Mucosa of descending colon (tissue), 3 donors: ENCODE results near the gene GBP4. TPM values are rescaled to one million over a fixed set of nuclear protein-coding genes. Genes with fewer than 3 reads are reported as not detected.

ENCODE experiments used
- ATAC-seq: fragments of 200-7000 bp; cut with Tn5 transposase; one replicate; pipeline ENCODE4 v1.9.1; 2020; ENCODE audit warnings: mild to moderate bottlenecking, moderate library complexity
- DNase-seq, 3 donors: peaks; one replicate each; pipeline ENCODE4 v3.0.0-alpha.2; 2020
- H3K36me3 ChIP-seq: fragments of 200-600 bp; one replicate; pipeline ENCODE4 v1.8.0; 2021; ENCODE audit warnings: low read depth, mild to moderate bottlenecking
- H3K4me1 ChIP-seq: fragments of 200-600 bp; one replicate; pipeline ENCODE4 v1.8.0; 2021; ENCODE audit warnings: low read depth, mild to moderate bottlenecking
- H3K4me3 ChIP-seq: fragments of 200-600 bp; one replicate; pipeline ENCODE4 v1.8.0; 2021; ENCODE audit warnings: mild to moderate bottlenecking
- H3K9me3 ChIP-seq: fragments of 200-600 bp; one replicate; pipeline ENCODE4 v1.8.0; 2021; ENCODE audit warnings: mild to moderate bottlenecking
- CTCF ChIP-seq: fragments of 200-600 bp; IDR thresholded peaks from one replicate; pipeline ENCODE4 v1.8.0; 2022; ENCODE audit warnings: antibody characterized with exemption, mild to moderate bottlenecking
- intact Hi-C, 2 donors: fragments of 100-400 bp; cut with DNase I in 1 of 2; cut with micrococcal nuclease in 1 of 2; formaldehyde crosslinking; loops; one replicate each; pipeline versions ENCODE4 v1.11.0 to v1.11.1; 2022; cut with DNase I, micrococcal nuclease
- total RNA-seq, 3 donors: library from RNA; stranded (reverse); fragmentation: NEBNext Ultra II Directional in 2 of 3; extraction: Animal tissue kit (Norgen Biotek cat#: 25700) in 2 of 3; gene quantifications; one replicate each; pipeline versions ENCODE4 v1.2.1 to v1.2.4, GENCODE V29; 2021 to 2023
- donor health status: DM: no; HTN: no; CAD: no; lungs with moderate emphysema.
- donor health status: DM: no; HTN: no; CAD: no.
- donor health status: DM: no; HTN: yes; CAD: no.

The GBP4 gene
- total RNA-seq, 3 donors from 2014 or later = 2.6 to 7.9 (median 7.5) TPM

DNA sequence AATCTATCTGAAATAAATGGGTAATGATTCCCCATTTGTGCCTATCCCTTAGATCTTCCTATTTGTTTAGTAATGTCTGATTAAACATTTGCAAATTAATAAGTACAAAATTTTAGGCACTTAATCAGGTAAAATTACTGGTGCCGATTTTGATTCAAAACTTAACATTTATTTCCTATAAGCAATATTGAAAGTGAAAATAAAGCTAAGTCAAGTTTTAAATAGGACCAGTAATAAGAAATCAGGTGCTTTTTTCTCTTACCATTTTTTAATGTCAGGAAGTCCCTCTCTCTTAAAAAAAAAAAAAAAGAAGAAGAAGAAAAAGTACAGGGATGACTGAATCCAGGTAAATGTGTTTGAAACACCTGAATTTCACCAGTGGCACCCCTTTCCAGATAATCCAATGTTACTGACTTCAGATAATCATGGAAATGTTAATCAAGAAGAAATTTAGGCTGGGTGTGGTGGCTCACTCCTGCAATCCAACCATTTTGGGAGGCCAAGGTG lies 836 bp upstream of the GBP4 start:
- TF ChIP-seq CTCF = no peak
- no peak for DNase-seq
- intact Hi-C loops = no loop called here
- Histone ChIP-seq H3K36me3 (no peaks in the 10 kb centered on the region), H3K4me1 (no peaks in the 10 kb centered on the region), H3K9me3 (no peaks in the 10 kb centered on the region), H3K4me3 (no peak overlapping the region)
- ATAC-seq = no peak

DNA sequence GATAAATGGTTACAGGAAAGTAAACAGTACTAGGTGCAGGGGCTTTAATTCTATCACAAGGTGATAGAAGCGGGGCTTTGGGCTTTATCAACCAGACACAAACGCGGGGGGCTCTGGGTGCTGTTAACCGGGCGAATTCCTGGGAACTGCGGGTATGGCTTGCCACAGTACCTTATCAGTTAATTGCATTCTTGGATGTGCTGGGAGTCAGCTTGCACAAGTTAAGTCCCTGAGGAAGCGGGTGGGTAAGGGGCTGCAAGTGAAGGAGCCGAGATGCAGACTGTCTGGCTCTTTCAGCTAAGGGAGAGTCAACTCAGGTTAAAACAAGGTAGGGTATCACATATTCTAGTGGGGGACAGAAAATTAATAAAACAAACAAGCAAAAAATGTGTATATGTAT lies 661 bp downstream of the GBP4 start:
- intact Hi-C loops = no loop called here
- Histone ChIP-seq H3K4me1 (no peaks in the 10 kb centered on the region), H3K9me3 (no peaks in the 10 kb centered on the region), H3K36me3 (no peaks in the 10 kb centered on the region), H3K4me3 (no peak overlapping the region)
- ATAC-seq (peak; percentile 5), DNase-seq (no peak)
- no peak for TF ChIP-seq CTCF

GRCh38 chr1:89195476-89195875 lies 3.3 kb downstream of the GBP4 start:
- no peak for DNase-seq
- no peak for TF ChIP-seq CTCF
- H3K4me1 ChIP-seq = no peaks in the 10 kb centered on the region
- no peaks in the 10 kb centered on the region for H3K9me3 ChIP-seq
- no peaks in the 10 kb centered on the region for H3K36me3 ChIP-seq
- no peak overlapping the region for H3K4me3 ChIP-seq
- ATAC-seq = no peak
- intact Hi-C loops = no loop called here

GRCh38 chr1:89191314-89191713 lies 7.4 kb downstream of the GBP4 start:
- Histone ChIP-seq H3K4me1 (no peaks in the 10 kb centered on the region), H3K4me3 (no peak overlapping the region), H3K36me3 (no peaks in the 10 kb centered on the region), H3K9me3 (no peaks in the 10 kb centered on the region)
- DNase-seq = no peak
- intact Hi-C loops = no loop called here
- ATAC-seq = no peak
- TF ChIP-seq CTCF = no peak

DNA sequence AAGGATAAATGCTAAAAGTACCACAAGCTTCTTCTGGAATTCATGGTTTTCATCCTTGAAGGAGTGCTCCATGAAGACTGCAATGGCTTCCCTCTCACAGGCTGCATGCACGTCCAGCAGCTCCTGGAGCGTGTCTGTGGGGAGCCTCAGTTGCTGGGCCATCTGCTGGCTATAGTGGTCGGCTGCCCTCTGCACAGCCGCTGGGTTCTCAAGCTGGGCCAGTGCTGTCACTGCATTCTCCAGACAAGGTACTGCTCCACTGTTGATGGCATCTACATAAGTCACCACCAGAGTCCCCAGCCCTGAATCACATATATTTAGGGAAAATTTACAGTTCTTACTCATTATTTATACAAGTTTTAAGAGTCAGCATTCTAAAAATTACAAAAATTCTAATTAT lies 8.7 kb downstream of the GBP4 start:
- H3K4me3 ChIP-seq = no peak overlapping the region
- TF ChIP-seq CTCF = no peak
- intact Hi-C loops = no loop called here
- no peaks in the 10 kb centered on the region for H3K4me1 ChIP-seq
- no peak for DNase-seq
- H3K36me3 ChIP-seq = no peaks in the 10 kb centered on the region
- H3K9me3 ChIP-seq = no peaks in the 10 kb centered on the region
- no peak for ATAC-seq

DNA sequence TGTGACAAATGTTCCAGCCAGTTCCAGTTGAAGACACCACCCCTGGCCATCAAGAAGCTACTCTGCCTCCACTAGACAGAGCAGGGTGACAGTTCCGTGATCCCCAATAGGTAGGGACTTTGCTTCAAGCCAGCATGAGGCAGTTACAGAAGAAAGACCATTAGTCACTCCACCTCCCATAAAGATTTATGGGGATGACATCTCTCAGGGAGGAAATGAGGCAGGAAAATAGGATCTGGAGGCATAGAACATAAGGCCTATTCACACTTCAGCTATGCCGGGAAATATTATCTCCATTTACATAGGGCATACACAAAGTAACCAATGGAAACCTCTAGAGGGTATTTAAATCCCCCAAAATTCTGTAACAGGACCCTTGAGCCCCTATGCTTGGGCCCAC lies 19.4 kb downstream of the GBP4 start:
- Histone ChIP-seq H3K4me1 (no peaks in the 10 kb centered on the region), H3K36me3 (no peaks in the 10 kb centered on the region), H3K9me3 (peaks cover 2% of the 10 kb centered on the region), H3K4me3 (no peak overlapping the region)
- ATAC-seq (peak; percentile 32), DNase-seq (no peak)
- intact Hi-C loops = no loop called here
- no peak for TF ChIP-seq CTCF
